ENCODE measurements around the gene FOXB2. TPM values are rescaled to one million over a fixed set of nuclear protein-coding genes. Genes with fewer than 3 reads are reported as not detected.

FOXB2 gene
- total RNA-seq, 1 donor from 2014 or later, result not detected

- Mint-ChIP-seq H3K4me3 (ENCODE audit: unreplicated experiment) (no peak overlapping the region), H3K27ac (ENCODE audit: unreplicated experiment) (no peak overlapping the region)
- TF ChIP-seq, protein P1, sequence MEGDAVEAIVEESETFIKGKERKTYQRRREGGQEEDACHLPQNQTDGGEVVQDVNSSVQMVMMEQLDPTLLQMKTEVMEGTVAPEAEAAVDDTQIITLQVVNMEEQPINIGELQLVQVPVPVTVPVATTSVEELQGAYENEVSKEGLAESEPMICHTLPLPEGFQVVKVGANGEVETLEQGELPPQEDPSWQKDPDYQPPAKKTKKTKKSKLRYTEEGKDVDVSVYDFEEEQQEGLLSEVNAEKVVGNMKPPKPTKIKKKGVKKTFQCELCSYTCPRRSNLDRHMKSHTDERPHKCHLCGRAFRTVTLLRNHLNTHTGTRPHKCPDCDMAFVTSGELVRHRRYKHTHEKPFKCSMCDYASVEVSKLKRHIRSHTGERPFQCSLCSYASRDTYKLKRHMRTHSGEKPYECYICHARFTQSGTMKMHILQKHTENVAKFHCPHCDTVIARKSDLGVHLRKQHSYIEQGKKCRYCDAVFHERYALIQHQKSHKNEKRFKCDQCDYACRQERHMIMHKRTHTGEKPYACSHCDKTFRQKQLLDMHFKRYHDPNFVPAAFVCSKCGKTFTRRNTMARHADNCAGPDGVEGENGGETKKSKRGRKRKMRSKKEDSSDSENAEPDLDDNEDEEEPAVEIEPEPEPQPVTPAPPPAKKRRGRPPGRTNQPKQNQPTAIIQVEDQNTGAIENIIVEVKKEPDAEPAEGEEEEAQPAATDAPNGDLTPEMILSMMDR (IDR thresholded peaks at IDR 0.05), result no peak
Measured at GRCh38 chr9:77063645-77064285, 44.3 kb downstream of the FOXB2 start.

DNA sequence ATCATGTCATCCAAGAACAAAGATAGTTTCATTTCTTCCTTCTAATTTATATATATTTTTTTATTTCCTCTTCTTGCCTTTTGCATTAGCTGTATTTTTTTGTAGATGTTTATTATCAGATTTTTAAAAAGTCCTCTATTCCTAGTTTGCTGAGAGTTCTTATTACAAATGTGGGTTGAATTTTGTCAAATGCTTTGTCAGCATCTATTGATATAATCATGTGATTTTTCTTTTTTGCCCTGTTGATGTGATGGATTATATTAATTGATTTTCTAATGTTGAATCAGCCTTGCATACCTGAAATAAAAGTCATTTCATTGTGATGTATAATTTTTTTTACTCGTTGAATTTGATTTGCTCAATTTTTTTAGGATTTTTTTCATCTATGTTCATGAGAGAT, 46.9 kb downstream of the FOXB2 start:
- no peaks in the 10 kb centered on the region for H3K9me3 Mint-ChIP-seq (ENCODE audit: unreplicated experiment)
- peaks cover 5% of the 10 kb centered on the region for H3K27me3 Mint-ChIP-seq (ENCODE audit: unreplicated experiment)
- TF ChIP-seq, protein P1 (IDR thresholded peaks at IDR 0.05), result no peak
- no peak for DNase-seq (ENCODE audit: extremely low spot score, unreplicated experiment)
- H3K36me3 Mint-ChIP-seq (ENCODE audit: unreplicated experiment), result no peaks in the 10 kb centered on the region
- no peak overlapping the region for H3K4me3 Mint-ChIP-seq (ENCODE audit: unreplicated experiment)
- H3K4me1 Mint-ChIP-seq (ENCODE audit: unreplicated experiment), result peaks cover 3% of the 10 kb centered on the region
- no peak overlapping the region for H3K27ac Mint-ChIP-seq (ENCODE audit: unreplicated experiment)

More at GRCh38 chr9:77063645-77064285, 44.3 kb downstream of the FOXB2 start:
- no peak for DNase-seq (ENCODE audit: extremely low spot score, unreplicated experiment)
- Mint-ChIP-seq H3K36me3 (ENCODE audit: unreplicated experiment) (no peaks in the 10 kb centered on the region), H3K27me3 (ENCODE audit: unreplicated experiment) (peaks cover 5% of the 10 kb centered on the region), H3K9me3 (ENCODE audit: unreplicated experiment) (no peaks in the 10 kb centered on the region), H3K4me1 (ENCODE audit: unreplicated experiment) (peaks cover 3% of the 10 kb centered on the region)

Other genes starting within 250 kb of the FOXB2 start
- 1.0 and 1.3 TPM in 2 replicates for gene PRUNE2, start 113.5 kb upstream of the FOXB2 start, total RNA-seq
- 31.0 and 31.4 TPM in 2 replicates for gene VPS13A, start 157.9 kb downstream of the FOXB2 start, total RNA-seq

Measured in osteocyte (in vitro differentiated cells).